Measurements from ENCODE around the gene GK2. TPM values are rescaled to one million over a fixed set of nuclear protein-coding genes. Genes with fewer than 3 reads are reported as not detected.

Gene GK2
- not detected in 3 replicates for total RNA-seq
- long read RNA-seq, result 0 reads

GRCh38 chr4:79408063-79408462, at the start of gene GK2:
Gene GK2, minus strand, starts transcription at chr4:79408228. Its CDS starts 28 bp downstream, at chr4:79408200.
- H3K4me1 Mint-ChIP-seq (ENCODE audit: low read depth), result no peaks in the 10 kb centered on the region
- peaks cover 2% of the 10 kb centered on the region for H3K27me3 Mint-ChIP-seq (ENCODE audit: low read depth)
- H3K4me3 Mint-ChIP-seq (ENCODE audit: unreplicated experiment), result no peak within 1 kb of the TSS
- DNase-seq (ENCODE audit: low spot score), result peak; percentile 77
- no peak for TF ChIP-seq CTCF (IDR thresholded peaks at IDR 0.05)
- H3K27ac Mint-ChIP-seq (ENCODE audit: unreplicated experiment), result no peak within 1 kb of the TSS
- no peaks in the 10 kb centered on the region for H3K36me3 Mint-ChIP-seq (ENCODE audit: low read depth)
- H3K9me3 Mint-ChIP-seq (ENCODE audit: low read depth), result peaks cover 2% of the 10 kb centered on the region

- no peak overlapping the region for H3K27ac Mint-ChIP-seq (ENCODE audit: unreplicated experiment)
- no peak for DNase-seq (ENCODE audit: low spot score)
- H3K36me3 Mint-ChIP-seq (ENCODE audit: low read depth), result no peaks in the 10 kb centered on the region
These were observed 47.2 kb upstream of the GK2 start for GRCh38 chr4:79455216-79455615.

GRCh38 chr4:79454656-79455055, 46.6 kb upstream of the GK2 start:
- H3K36me3 Mint-ChIP-seq (ENCODE audit: low read depth), result no peaks in the 10 kb centered on the region

More at GRCh38 chr4:79455216-79455615, 47.2 kb upstream of the GK2 start:
- no peaks in the 10 kb centered on the region for H3K4me1 Mint-ChIP-seq (ENCODE audit: low read depth)
- H3K27me3 Mint-ChIP-seq (ENCODE audit: low read depth), result peaks cover 5% of the 10 kb centered on the region
- no peak overlapping the region for H3K4me3 Mint-ChIP-seq (ENCODE audit: unreplicated experiment)
- TF ChIP-seq CTCF (IDR thresholded peaks at IDR 0.05), result no peak
- H3K9me3 Mint-ChIP-seq (ENCODE audit: low read depth), result no peaks in the 10 kb centered on the region

GRCh38 chr4:79450053-79450452, 42.0 kb upstream of the GK2 start:
- Mint-ChIP-seq H3K27ac (ENCODE audit: unreplicated experiment) (no peak overlapping the region), H3K9me3 (ENCODE audit: low read depth) (no peaks in the 10 kb centered on the region), H3K36me3 (ENCODE audit: low read depth) (no peaks in the 10 kb centered on the region), H3K4me3 (ENCODE audit: unreplicated experiment) (no peak overlapping the region), H3K27me3 (ENCODE audit: low read depth) (peaks cover 5% of the 10 kb centered on the region), H3K4me1 (ENCODE audit: low read depth) (no peaks in the 10 kb centered on the region)
- no peak for TF ChIP-seq CTCF (IDR thresholded peaks at IDR 0.05)
- DNase-seq (ENCODE audit: low spot score), result no peak

More at GRCh38 chr4:79454656-79455055, 46.6 kb upstream of the GK2 start:
- Mint-ChIP-seq H3K4me1 (ENCODE audit: low read depth) (no peaks in the 10 kb centered on the region), H3K9me3 (ENCODE audit: low read depth) (no peaks in the 10 kb centered on the region), H3K4me3 (ENCODE audit: unreplicated experiment) (no peak overlapping the region), H3K27ac (ENCODE audit: unreplicated experiment) (no peak overlapping the region), H3K27me3 (ENCODE audit: low read depth) (peaks cover 5% of the 10 kb centered on the region)
- no peak for DNase-seq (ENCODE audit: low spot score)
- no peak for TF ChIP-seq CTCF (IDR thresholded peaks at IDR 0.05)

GRCh38 chr4:79446145-79446544, 38.1 kb upstream of the GK2 start:
- Mint-ChIP-seq H3K27me3 (ENCODE audit: low read depth) (peaks cover 9% of the 10 kb centered on the region), H3K4me3 (ENCODE audit: unreplicated experiment) (no peak overlapping the region), H3K27ac (ENCODE audit: unreplicated experiment) (no peak overlapping the region), H3K4me1 (ENCODE audit: low read depth) (no peaks in the 10 kb centered on the region), H3K9me3 (ENCODE audit: low read depth) (no peaks in the 10 kb centered on the region), H3K36me3 (ENCODE audit: low read depth) (no peaks in the 10 kb centered on the region)
- no peak for DNase-seq (ENCODE audit: low spot score)
- TF ChIP-seq CTCF (IDR thresholded peaks at IDR 0.05), result no peak

Measured in chondrocyte (in vitro differentiated cells).